Measurements from ENCODE around the gene FZD10. TPM values are rescaled to one million over a fixed set of nuclear protein-coding genes. Genes with fewer than 3 reads are reported as not detected.

The FZD10 gene
- total and polyA plus RNA-seq, 8 donors = 0.12 to 3.2 (median 0.72) TPM; not detected in 3

DNA sequence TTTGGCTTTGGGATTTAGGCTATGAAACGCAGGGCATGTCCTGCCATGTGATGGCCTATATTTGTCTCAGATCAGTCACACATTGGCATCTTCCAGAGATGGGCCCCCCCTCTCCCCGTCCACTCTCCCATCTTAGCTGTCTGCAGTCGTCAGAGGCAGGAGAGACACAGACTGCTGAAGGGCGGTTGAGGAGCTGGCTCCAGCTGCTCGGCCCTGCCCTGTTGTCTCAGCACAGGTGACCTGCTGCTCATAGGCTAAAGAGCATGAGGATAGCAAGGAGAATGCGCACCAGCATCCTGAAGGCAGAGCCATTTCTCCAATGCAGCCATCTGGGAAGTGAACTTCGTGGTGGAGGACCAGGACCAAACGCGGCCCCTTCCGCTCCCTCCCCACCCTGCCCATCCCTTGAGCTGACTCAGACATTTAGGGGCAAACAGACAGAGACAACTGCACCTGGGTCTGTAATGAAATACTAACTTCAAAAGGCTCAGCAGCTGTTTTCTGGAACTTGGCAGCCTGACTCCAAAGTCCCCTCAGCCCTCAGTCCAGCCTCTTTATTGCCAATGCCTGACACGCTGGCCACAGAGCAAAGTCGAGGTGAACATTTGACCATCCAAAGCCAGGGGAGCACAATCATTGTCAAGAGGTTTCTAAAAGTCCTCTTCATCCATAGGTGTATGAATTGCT is 22.3 kb downstream of the FZD10 start:
- no peak for TF ChIP-seq EP300 (IDR thresholded peaks at IDR 0.05)
- TF ChIP-seq POLR2AphosphoS5 (IDR thresholded peaks at IDR 0.05) = no peak
- TF ChIP-seq POLR2A (IDR thresholded peaks at IDR 0.05) = no peak
- TF ChIP-seq, protein P1, sequence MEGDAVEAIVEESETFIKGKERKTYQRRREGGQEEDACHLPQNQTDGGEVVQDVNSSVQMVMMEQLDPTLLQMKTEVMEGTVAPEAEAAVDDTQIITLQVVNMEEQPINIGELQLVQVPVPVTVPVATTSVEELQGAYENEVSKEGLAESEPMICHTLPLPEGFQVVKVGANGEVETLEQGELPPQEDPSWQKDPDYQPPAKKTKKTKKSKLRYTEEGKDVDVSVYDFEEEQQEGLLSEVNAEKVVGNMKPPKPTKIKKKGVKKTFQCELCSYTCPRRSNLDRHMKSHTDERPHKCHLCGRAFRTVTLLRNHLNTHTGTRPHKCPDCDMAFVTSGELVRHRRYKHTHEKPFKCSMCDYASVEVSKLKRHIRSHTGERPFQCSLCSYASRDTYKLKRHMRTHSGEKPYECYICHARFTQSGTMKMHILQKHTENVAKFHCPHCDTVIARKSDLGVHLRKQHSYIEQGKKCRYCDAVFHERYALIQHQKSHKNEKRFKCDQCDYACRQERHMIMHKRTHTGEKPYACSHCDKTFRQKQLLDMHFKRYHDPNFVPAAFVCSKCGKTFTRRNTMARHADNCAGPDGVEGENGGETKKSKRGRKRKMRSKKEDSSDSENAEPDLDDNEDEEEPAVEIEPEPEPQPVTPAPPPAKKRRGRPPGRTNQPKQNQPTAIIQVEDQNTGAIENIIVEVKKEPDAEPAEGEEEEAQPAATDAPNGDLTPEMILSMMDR (IDR thresholded peaks at IDR 0.05) = no peak
- WGBS, 5 donors = 76 to 80% (median 78%) methylated on average over 9 to 12 of the region's 12 CpGs
- intact Hi-C loops (cut with DNase I; ENCODE audit: low total_unique reads) = no loop called here

DNA sequence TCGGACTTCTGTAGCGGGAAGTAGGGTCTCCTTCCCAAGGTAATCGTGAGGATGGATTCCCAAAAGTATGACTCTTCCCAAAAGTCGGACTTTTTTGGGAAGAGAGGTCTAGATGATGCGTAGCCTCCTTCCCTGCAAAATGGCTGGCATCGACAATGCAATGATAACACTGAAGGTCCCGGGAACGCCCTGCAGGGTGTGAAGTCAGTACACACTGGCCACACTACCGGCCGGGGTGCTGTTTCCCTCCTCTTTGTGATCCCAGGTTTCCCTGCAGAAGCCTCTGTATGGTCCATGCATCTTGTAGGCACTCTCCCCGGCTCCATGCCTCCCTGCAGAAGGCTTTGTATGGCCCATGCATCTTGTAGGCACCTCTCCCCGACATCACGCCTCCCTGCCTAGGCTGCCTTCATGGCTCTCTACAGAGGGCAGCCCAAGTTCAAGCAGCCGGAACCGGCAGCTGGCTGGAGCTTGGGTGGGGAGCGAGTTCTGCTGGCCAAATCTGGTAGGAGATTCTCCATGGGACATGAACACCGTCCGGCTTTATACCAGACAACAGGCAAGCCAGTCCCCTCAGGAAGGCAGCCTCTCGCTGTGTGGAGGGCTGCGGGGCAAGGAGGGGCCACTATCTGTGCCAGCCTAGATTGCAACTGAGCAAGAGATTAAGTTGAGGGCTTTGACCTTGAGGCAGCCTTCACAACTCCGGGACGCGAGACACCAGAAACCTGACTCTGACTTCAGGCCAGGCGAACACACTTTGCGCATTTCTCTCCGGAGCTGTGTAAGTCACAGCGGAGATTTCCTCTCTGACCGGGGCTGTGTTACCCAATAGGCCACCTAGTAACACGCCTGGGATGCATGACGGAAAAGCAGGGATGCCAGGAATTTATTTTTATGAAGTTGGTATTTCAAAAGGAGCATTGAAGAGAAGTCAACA is 23.5 kb downstream of the FZD10 start:
- intact Hi-C loops (cut with DNase I; ENCODE audit: low total_unique reads) = no loop called here
- WGBS, 5 donors = 85 to 89% (median 89%) methylated on average over 28 to 30 of the region's 30 CpGs

More for the DNA sequence above, 22.3 kb downstream of the FZD10 start:
- no peak for DNase-seq
- H3K4me3 ChIP-seq = no peak overlapping the region
- peaks cover 0 to 18% (median 0%) of the 10 kb centered on the region in 3 donors for H3K27me3 ChIP-seq
- H3K27ac ChIP-seq = no peak overlapping the region
- H3K36me3 ChIP-seq = no peaks in the 10 kb centered on the region
- H3K9me3 ChIP-seq = peaks cover 0 to 30% (median 16%) of the 10 kb centered on the region in 4 donors
- H3K4me1 ChIP-seq = no peaks in the 10 kb centered on the region

DNA sequence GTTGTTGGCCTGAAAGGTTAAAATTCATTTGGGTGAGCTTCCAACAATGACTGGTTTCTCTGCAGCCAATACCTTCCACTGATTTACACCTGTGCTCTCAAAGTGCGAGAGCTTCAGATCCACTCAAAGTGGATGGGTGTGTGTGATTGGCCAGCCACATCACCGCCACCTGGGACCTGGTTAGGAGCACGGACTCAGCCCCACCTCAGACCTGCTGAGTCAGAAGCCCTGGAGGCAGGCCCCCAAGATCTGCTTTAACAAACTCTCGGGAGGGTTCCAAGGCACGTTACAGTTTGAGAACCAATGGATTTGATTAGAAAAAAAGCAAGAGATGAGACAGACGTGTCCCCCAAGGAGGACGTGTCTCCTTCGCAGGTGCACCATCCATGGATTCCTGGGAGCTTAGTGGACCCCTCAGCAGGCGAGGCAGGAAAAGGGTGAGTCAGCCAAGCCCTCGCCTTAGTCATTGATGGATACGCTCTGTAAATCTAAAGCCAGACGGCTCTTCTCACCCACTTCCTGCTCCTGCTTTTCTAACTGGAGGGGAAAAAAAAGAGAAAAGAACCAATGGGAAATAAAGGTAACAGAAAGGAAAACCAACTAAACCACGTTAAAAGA is 24.5 kb downstream of the FZD10 start:
- Histone ChIP-seq H3K27ac (no peak overlapping the region), H3K4me3 (no peak overlapping the region), H3K4me1 (no peaks in the 10 kb centered on the region), H3K9me3 (peaks cover 0 to 16% (median 12%) of the 10 kb centered on the region in 4 donors), H3K36me3 (no peaks in the 10 kb centered on the region), H3K27me3 (peaks cover 0 to 22% (median 0%) of the 10 kb centered on the region in 3 donors)
- intact Hi-C loops (cut with DNase I; ENCODE audit: low total_unique reads) = no loop called here
- TF ChIP-seq EP300 (IDR thresholded peaks at IDR 0.05) = no peak
- TF ChIP-seq POLR2A (IDR thresholded peaks at IDR 0.05) = no peak
- TF ChIP-seq, protein P1 (IDR thresholded peaks at IDR 0.05) = no peak
- no peak for TF ChIP-seq POLR2AphosphoS5 (IDR thresholded peaks at IDR 0.05)
- 30 to 39% (median 33%) methylated on average over 13 of the region's 13 CpGs for WGBS, 5 donors
- DNase-seq = no peak

More for the DNA sequence above, 23.5 kb downstream of the FZD10 start:
- no peak for DNase-seq
- Histone ChIP-seq H3K4me3 (no peak overlapping the region), H3K36me3 (no peaks in the 10 kb centered on the region), H3K4me1 (no peaks in the 10 kb centered on the region), H3K9me3 (peaks cover 0 to 26% (median 15%) of the 10 kb centered on the region in 4 donors), H3K27ac (no peak overlapping the region), H3K27me3 (peaks cover 0 to 14% (median 0%) of the 10 kb centered on the region in 3 donors)
- TF ChIP-seq, protein P1 (IDR thresholded peaks at IDR 0.05) = no peak
- no peak for TF ChIP-seq EP300 (IDR thresholded peaks at IDR 0.05)
- no peak for TF ChIP-seq POLR2AphosphoS5 (IDR thresholded peaks at IDR 0.05)
- TF ChIP-seq POLR2A (IDR thresholded peaks at IDR 0.05) = no peak
